ENCODE measurements around the gene PRIMPOL.
"Not testable (repeated sequence)": the region's sequence is repeated elsewhere in the genome, so short reads cannot be mapped to it uniquely, and the experiment has no call there.

The PRIMPOL gene

GRCh38 chr4:184641022-184641421 is 8.5 kb upstream of the PRIMPOL start:
- no peak for DNase-seq

GRCh38 chr4:184641451-184641850 is 8.1 kb upstream of the PRIMPOL start:
- no peak for DNase-seq

- DNase-seq: peak; percentile 10
Observed at GRCh38 chr4:184643731-184644130, 5.8 kb upstream of the PRIMPOL start.

GRCh38 chr4:184644553-184645307 is 4.8 kb upstream of the PRIMPOL start:
- DNase-seq: peak; percentile 49

- no peak for DNase-seq
Observed at GRCh38 chr4:184645904-184646610, 3.5 kb upstream of the PRIMPOL start.

GRCh38 chr4:184647266-184648053 is 2.1 kb upstream of the PRIMPOL start:
- DNase-seq: no peak

GRCh38 chr4:184648054-184648312 is 1.6 kb upstream of the PRIMPOL start:
- no peak for DNase-seq

GRCh38 chr4:184648313-184649025 is 1.1 kb upstream of the PRIMPOL start:
- peak; percentile 80 for DNase-seq

GRCh38 chr4:184649971-184650855 is 675 bp downstream of the PRIMPOL start:
- no peak for DNase-seq

GRCh38 chr4:184651899-184652298 is 2.4 kb downstream of the PRIMPOL start:
- DNase-seq: no peak

- DNase-seq: not testable (repeated sequence)
Observed at GRCh38 chr4:184652681-184653080, 3.1 kb downstream of the PRIMPOL start.

GRCh38 chr4:184653650-184654049 is 4.1 kb downstream of the PRIMPOL start:
- DNase-seq: no peak

GRCh38 chr4:184655889-184656869 is 6.6 kb downstream of the PRIMPOL start:
- DNase-seq: no peak

GRCh38 chr4:184657144-184657543 is 7.6 kb downstream of the PRIMPOL start:
- no peak for DNase-seq

GRCh38 chr4:184657820-184658219 is 8.3 kb downstream of the PRIMPOL start:
- not testable (repeated sequence) for DNase-seq

- no peak for DNase-seq
Observed at GRCh38 chr4:184660978-184661377, 11.4 kb downstream of the PRIMPOL start.

GRCh38 chr4:184662236-184662635 is 12.7 kb downstream of the PRIMPOL start:
- DNase-seq: no peak

GRCh38 chr4:184664445-184665210 is 15.1 kb downstream of the PRIMPOL start:
- DNase-seq: no peak

- DNase-seq: no peak
Observed at GRCh38 chr4:184666670-184667069, 17.1 kb downstream of the PRIMPOL start.

GRCh38 chr4:184668096-184668495 is 18.6 kb downstream of the PRIMPOL start:
- no peak for DNase-seq
